ENCODE results near the gene MCRS1.
"Not testable (repeated sequence)": the region's sequence is repeated elsewhere in the genome, so short reads cannot be mapped to it uniquely, and the experiment has no call there.

The MCRS1 gene

GRCh38 chr12:49539406-49540228 lies 28.3 kb downstream of the MCRS1 start:
- peak; percentile 57 for DNase-seq

- peak; percentile 96 for DNase-seq
Observed at GRCh38 chr12:49538510-49539403, 29.2 kb downstream of the MCRS1 start, which contains the start of gene KCNH3. KCNH3 (plus strand) TSS chr12:49539030; CDS start chr12:49539417, 387 bp downstream.

DNA sequence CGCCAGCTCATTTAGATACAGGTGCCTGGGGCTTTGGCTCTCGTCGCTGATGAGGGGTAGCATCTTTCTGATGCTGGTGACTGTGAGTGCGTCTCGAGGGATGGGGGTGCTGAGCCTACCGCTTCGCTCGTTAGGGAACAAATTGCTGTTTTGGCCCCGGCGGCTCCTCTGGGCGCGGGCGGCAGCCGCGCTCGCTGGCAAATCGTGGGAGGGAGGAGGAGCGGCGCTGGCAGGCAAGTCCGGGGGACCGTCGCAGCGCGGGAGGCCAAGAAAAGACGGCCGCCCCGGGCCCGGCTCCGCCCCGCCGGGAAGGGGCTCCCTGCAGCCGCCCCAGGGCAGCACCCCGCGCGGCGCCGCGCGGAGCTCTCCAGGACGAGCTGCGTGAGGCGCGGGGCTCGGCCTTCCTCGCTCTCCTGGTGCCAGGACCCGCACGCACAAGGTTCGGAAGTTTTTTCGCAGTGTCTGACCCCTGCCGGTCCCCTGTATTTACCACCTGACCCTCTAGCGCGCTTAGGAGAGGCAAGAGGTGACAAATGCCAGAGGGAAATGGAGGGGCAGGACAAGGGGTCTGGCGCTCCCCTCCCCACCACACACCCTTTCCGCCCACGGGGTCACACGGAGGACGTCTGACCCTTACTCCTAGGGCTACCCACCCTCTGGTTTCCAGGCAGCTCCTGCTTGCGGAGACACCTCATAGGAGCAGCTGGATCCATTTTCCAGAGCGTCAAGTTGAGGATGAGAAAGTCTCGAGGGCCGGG lies 30.0 kb downstream of the MCRS1 start:
- DNase-seq = peak; percentile 68

- DNase-seq = peak; percentile 81
Observed at GRCh38 chr12:49537231-49537751, 30.7 kb downstream of the MCRS1 start.

- DNase-seq = no peak
Observed at GRCh38 chr12:49536526-49537071, 31.3 kb downstream of the MCRS1 start.

GRCh38 chr12:49535921-49536525 lies 31.9 kb downstream of the MCRS1 start:
- DNase-seq = no peak

- peak; percentile 46 for DNase-seq
Observed at GRCh38 chr12:49534731-49535278, 33.1 kb downstream of the MCRS1 start.

DNA sequence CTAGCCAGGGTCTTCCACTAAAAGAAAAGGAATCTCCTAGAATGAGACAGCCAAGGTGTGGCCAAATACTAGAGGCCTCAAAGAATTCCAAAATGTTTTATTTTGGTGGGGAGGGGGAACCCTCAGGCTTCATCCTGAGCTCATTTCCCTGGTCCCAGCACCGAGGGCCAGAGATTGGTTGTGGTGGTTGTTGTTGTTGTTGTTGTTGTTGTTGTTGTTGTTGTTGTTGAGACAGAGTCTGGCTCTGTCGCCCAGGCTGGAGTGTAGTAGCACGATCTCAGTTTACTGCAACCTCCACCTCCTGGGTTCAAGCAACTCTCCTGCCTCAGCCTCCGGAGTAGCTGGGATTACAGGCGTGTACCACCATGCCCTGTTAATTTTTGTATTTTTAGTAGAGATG lies 33.8 kb downstream of the MCRS1 start:
- not testable (repeated sequence) for DNase-seq

DNA sequence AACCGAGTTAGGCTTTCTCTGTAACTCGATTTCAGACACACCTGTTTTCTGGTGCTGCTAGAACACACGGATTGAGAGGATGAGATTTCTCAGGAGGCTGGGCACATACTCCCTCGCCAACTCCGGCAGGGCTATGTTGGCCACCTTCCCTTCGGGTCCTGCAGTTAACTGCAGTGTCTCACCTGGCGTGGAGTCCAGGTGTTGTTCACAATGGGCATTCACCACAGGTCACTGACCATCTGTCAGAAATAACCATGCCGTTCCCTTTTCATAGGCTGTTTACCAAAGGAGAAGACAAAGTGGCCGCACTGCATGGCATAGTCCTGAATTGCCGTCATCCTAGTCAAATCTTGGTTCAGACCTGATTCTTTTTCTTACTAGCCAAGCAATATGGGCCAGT lies 34.6 kb downstream of the MCRS1 start:
- no peak for DNase-seq

GRCh38 chr12:49531745-49532144 lies 36.2 kb downstream of the MCRS1 start:
- no peak for DNase-seq

GRCh38 chr12:49529414-49529813 lies 38.5 kb downstream of the MCRS1 start:
- no peak for DNase-seq

DNA sequence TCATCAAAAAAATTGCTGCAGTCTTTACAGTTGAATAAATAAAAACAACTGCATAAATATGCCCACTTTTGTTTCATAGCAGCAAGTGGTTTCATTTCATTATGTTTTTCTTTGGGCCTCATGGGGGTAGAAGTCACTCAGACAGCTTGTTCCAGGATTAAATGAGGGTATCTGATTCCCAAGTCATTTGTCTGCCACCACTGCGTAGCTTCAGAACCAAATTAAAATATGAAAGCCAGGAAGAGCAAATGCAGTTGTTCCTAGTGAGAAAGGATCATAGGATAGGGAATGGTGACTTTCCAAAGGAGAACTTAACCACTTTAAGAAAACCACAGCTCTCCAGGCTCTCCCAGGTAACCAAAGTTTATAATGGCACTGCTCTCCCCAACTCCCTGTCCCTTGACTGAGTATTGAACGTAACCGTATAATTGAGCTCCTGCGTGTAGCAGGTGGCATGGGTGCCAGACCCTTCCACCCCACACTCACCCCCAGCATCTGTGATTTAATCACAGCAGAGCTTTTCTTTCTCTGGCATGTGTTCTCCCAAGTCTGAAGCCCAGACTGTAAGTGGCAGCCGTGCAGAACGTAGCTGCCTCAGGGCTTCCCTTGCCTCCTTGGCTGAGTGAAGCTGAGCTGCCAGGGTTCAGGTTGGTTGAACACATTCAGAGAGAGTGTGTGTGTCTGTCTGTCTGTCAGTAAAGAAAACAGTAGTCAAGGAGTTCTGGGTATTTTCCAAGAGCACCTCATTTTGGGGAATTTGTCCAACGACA lies 40.4 kb downstream of the MCRS1 start:
- DNase-seq = peak; percentile 49

DNA sequence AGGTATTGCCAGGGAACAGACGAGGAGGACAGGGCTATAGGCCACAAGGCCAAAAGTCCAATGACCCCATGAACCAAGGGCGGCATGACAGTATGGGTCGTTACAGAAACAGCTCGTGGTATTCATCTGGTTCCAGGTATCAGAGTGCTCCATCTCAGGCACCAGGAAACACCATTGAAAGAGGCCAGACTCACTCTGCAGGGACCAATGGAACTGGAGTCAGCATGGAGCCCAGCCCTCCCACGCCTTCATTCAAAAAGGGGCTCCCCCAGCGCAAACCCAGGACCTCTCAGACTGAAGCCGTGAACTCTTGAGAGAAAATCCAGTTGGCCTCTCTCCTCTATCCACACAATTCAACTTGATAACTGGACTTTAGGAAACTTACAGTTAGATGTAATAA lies 42.0 kb downstream of the MCRS1 start:
- no peak for DNase-seq

DNA sequence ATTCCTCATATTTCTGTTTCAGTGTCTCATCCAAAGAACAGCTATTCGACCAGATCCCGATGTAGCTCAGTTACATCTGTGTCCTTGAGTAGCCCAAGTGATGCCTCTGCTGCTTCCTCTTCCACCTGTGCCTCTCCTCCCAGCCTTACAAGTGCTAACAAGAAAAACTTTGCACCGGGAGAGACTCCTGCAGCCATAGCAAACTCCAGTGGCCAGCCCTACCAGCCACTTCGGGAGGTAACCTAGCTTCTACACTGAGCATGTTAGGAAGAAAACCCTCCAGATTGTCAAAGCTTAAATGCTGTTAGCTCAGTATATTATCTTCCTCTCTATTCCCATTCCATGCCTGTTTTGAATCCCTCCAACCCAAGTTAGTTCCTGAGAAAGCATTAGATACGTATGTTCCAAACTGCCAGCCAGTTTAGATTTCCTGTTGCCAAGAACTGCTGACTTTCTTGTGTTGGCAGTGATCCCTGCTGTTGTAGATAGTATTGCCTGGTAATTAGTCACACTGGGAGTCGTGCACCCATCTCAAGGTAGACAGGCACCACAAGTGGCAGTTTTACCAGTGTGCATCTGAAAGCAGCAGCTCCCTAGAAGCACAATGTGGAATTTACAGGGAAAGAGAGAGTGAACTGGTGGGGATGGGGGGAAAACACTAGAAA lies 43.1 kb downstream of the MCRS1 start:
- no peak for DNase-seq

GRCh38 chr12:49521389-49521788 lies 46.6 kb downstream of the MCRS1 start:
- DNase-seq = no peak

DNA sequence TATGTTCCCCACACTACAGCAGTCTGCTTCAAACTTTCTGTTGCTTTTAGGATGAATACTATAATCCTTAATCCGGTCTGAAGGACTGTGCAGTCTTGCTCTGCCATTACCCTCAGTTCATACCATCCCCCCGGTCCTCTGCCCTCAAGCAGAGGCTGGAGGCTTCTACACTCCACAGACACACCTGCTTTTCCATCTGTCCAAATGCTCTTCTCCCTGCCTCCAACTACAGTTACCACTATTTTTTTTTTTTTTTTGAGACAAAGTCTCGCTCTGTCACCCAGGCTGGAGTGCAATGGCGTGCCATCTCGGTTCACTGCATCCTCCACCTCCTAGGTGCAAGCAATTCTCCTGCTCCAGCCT lies 48.4 kb downstream of the MCRS1 start:
- peak; percentile 76 for DNase-seq

DNA sequence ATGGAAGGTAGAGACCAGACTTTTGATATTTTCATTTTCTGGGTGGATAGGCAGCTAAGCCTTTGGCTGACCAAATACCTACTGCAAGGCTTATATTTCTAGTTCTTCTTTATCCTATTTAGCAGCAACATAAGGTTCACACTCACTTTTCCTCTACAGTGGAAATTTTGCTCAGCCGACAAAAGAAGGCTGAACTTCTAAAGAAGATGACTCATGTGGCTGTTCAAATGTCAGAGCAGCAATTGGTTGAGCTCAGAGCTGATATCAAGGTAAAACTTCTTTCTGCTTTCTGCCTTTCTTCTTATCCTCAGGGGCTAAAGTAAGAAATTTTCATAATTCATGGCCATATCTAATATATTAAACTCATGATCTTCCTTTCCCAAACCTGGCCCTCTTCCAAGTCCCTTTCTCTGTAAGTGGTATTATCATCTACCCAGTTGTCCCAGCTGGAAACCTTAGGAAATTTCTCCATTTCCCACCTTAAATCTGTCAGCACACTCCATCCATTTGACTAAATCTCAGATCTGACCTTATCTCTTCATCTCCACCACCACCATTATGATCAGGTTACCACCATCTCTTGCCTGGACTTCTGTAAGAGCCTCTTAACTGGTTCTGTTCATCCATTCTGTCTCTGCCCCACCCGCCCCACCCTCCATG lies 48.9 kb downstream of the MCRS1 start:
- DNase-seq = no peak

GRCh38 chr12:49515266-49515665 lies 52.7 kb downstream of the MCRS1 start:
- no peak for DNase-seq

DNA sequence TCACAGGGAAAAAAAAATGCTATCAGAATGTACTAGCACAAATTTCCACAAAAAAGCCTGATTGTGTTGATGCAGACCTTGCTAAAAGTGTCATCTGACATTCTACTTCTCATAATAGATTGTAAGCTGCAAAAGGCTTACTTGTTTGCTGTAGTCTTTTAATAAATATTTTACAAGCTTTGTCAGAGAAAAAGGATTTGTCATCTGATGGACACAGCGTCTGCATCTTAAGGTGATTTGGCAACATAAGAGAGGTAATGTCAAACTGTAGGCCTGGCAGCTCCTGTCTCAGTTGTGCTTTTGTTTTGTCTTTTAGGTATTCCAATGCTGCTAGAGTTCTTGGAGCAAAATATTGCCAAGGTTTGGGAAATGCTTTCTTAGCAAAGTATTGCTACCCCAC lies 55.4 kb downstream of the MCRS1 start:
- no peak for DNase-seq

DNA sequence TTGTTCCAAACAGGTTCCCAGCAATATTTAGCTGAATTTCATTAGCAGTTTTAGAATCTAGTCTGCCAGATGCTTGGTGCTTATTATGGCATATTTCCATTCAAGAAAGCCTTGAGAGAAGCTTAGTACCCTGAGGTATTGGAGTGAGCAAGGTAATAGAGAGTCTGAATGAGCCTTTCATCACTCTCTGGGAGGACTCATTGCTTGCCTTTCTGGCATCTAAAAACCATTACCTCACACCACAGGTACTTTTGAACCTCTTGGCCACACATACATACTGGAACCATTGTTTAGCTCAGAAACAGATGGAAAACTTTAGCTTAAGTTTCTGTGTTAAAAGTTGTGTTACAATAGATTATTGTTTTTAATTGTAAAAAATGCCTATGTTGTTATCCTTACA lies 56.5 kb downstream of the MCRS1 start:
- DNase-seq = no peak

All from NCI-H82 (cell line).